HG03342 (cell line): ENCODE data around the gene PODXL2.

ENCODE experiments used
- ATAC-seq: cut with Tn5 transposase; IDR thresholded peaks from one replicate; pipeline ENCODE4 v1.9.1; 2021; ENCODE audit warnings: mild to moderate bottlenecking, moderate library complexity; ENCODE audit not compliant: unreplicated experiment

PODXL2 gene

DNA sequence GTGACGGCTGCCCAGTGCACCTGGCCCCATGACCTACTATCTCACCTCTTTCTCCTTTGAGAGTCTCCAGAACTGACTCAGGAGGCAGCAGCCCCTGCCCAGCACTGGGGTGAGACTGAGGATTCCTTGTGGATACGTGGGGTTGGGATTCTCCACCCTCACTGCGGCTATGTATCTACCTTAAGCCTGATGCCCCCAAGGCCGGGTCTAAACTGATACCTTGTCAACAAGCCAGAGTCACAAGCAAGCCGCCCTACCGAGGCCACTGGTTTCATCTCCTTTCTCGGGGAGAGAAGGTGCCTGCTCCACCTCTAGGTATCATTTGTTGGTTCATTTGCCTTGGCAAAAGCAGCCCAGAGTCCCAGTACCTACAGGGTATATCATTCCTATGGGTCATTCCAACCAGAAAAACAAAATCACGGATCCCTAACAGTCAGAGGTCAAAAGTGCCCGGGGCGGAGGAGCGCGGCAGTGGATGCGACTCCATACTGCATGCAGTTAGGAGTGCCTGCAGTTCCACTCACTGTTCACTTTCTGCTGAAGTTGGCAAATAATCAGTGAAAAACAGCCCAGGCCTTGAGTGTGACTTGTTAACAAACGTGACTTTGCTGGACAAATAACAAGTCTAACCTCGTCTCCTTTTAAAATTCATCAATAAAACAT is 91.3 kb downstream of the PODXL2 start:
- no peak for ATAC-seq

DNA sequence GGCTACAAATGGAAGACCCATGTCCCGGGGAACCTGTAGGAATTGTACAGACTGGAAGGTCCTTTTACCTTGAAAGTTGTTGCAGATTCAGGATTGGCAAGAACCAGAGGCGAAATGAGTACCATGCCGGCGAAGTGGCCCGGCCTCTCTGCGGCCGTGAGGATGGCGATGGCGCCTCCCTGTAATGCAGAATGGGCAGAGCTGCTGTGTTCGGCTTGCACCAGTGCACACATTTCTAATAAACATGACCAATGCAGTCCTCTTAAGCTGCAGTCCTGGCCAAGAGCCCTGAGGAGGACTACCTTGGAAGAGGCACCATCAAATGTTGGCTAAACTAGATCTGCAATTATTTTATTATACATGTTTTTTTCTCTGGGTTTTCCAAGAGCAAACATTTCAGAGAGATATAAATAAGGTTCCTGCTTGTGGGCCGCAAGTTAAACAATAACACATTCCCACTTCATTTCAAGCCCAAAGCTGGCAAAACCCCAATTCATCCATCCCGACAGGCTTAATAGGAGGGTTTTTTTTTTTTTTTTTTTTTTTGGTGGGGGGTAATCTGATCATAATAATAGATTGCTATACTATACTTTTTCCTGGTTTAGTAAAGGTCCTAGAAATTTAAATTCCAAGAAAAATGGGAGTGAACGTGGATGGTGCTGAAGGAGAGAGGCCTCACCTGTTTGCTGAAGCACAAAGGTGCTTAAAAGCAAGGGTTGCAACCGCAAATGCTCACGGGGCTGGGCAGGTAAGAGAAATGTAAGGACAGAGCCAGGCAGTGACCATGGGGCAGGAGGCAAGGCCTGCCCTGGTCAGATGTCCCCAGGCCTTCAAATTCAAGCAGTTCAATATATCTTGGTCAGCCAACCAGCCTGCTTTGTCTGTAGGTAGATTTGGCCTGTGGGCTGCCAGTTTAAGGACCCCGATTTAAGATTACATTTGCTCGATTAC is 92.3 kb downstream of the PODXL2 start:
- no peak for ATAC-seq

DNA sequence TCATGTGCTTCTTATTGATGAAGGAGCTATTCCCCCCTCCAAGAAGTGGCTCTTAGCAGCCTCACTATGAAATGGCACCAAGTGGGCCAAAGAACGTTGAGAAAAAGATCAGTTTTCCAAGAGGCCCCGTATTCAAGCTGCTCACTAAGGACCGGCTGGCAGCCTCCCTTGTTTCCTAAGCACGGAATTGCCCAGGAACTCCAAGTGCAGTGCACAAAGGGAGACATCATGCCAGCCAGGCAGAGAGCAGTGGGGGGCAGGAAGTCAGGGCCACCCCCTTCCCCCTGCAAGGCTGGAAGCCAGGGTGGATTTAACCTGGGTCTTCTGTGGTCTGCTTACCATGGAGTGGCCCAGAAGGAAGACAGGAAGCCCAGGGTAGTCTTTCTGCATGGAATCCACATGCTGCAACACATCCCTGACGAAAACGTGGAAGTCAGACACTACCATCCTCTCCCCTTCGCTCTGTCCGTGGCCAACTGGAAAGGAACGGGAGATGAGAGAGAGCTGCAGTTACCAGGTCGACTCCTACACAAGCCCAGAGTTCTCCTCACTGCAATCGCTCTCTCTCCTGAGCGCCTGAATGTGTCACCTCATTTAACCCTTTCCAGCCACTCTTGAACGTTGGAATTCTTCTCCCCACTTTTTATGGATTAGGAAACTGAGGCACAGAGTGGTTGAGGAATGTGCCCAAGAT is 93.3 kb downstream of the PODXL2 start:
- no peak for ATAC-seq
